ENCODE results near the gene DRC7.

The DRC7 gene

GRCh38 chr16:57680842-57681375, 13.7 kb upstream of the DRC7 start:
- Histone ChIP-seq H3K9me3 (ENCODE audit: control insufficient read depth in 1 of 2, low read length in 2 of 2) (no peaks in the 10 kb centered on the region), H3K27ac (ENCODE audit: low read length) (no peak overlapping the region), H3K27me3 (ENCODE audit: low read depth, low read length) (no peaks in the 10 kb centered on the region), H3K4me3 (ENCODE audit: low read depth in 1 of 2, low read length in 2 of 2) (no peak overlapping the region), H3K36me3 (ENCODE audit: control insufficient read depth in 1 of 2, insufficient read depth in 2 of 2, low read length in 2 of 2) (no peaks in the 10 kb centered on the region), H3K4me1 (ENCODE audit: control insufficient read depth in 1 of 2, insufficient read depth in 2 of 2, low read length in 2 of 2) (no peaks in the 10 kb centered on the region)

- no peak overlapping the region for H3K27ac ChIP-seq (ENCODE audit: low read length)
- H3K27me3 ChIP-seq (ENCODE audit: low read depth, low read length) = no peaks in the 10 kb centered on the region
- no peaks in the 10 kb centered on the region for H3K9me3 ChIP-seq (ENCODE audit: control insufficient read depth in 1 of 2, low read length in 2 of 2)
- no peak overlapping the region for H3K4me3 ChIP-seq (ENCODE audit: low read depth in 1 of 2, low read length in 2 of 2)
- no peaks in the 10 kb centered on the region for H3K4me1 ChIP-seq (ENCODE audit: control insufficient read depth in 1 of 2, insufficient read depth in 2 of 2, low read length in 2 of 2)
- no peaks in the 10 kb centered on the region for H3K36me3 ChIP-seq (ENCODE audit: control insufficient read depth in 1 of 2, insufficient read depth in 2 of 2, low read length in 2 of 2)
These were observed 12.5 kb upstream of the DRC7 start for GRCh38 chr16:57681950-57682728.

- Histone ChIP-seq H3K36me3 (ENCODE audit: control insufficient read depth in 1 of 2, insufficient read depth in 2 of 2, low read length in 2 of 2) (no peaks in the 10 kb centered on the region), H3K27ac (ENCODE audit: low read length) (no peak overlapping the region)
These were observed 11.6 kb upstream of the DRC7 start for GRCh38 chr16:57682809-57683635.

GRCh38 chr16:57683636-57684545, 10.7 kb upstream of the DRC7 start:
- no peak overlapping the region for H3K27ac ChIP-seq (ENCODE audit: low read length)
- no peaks in the 10 kb centered on the region for H3K9me3 ChIP-seq (ENCODE audit: control insufficient read depth in 1 of 2, low read length in 2 of 2)
- H3K4me3 ChIP-seq (ENCODE audit: low read depth in 1 of 2, low read length in 2 of 2) = no peak overlapping the region
- H3K27me3 ChIP-seq (ENCODE audit: low read depth, low read length) = no peaks in the 10 kb centered on the region
- no peaks in the 10 kb centered on the region for H3K4me1 ChIP-seq (ENCODE audit: control insufficient read depth in 1 of 2, insufficient read depth in 2 of 2, low read length in 2 of 2)
- H3K36me3 ChIP-seq (ENCODE audit: control insufficient read depth in 1 of 2, insufficient read depth in 2 of 2, low read length in 2 of 2) = no peaks in the 10 kb centered on the region

More at GRCh38 chr16:57682809-57683635, 11.6 kb upstream of the DRC7 start:
- Histone ChIP-seq H3K4me3 (ENCODE audit: low read depth in 1 of 2, low read length in 2 of 2) (no peak overlapping the region), H3K9me3 (ENCODE audit: control insufficient read depth in 1 of 2, low read length in 2 of 2) (no peaks in the 10 kb centered on the region), H3K27me3 (ENCODE audit: low read depth, low read length) (no peaks in the 10 kb centered on the region), H3K4me1 (ENCODE audit: control insufficient read depth in 1 of 2, insufficient read depth in 2 of 2, low read length in 2 of 2) (no peaks in the 10 kb centered on the region)

DNA sequence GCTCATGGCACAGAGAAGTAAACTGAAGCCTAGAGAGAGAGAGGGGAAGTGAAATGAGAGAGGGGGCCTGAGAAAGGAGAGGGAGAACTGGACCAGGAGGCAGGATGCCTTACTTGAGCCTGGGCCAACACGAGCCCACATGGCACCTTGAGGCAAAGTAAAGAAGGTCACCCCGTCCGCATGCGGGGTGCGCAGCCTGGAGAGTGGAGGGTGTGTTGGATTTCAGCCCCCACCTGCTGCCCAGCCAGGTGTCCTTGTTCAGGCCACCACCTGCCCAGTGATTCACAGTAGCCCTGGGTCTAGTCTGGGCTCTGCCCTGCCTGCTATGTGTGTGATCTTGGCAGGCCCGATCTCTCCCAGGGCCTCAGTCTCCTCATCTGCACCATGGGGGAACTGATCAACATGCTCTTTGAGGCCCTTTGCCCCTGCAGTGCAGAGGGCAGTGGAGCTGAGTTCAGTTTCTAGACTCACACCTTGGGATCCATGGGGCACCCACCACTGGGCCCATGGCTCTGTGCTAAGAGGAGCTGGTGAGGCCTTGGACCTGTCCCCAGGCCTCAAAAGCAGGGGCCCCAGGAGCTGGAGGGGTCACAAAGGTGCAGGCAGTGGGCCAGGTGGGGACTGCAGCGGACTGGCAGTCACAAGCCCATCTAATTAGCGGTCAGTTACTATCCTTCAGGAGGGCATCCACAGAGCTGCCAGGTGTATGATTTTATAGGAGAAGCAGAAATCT, 9.8 kb upstream of the DRC7 start:
- no peaks in the 10 kb centered on the region for H3K27me3 ChIP-seq (ENCODE audit: low read depth, low read length)

DNA sequence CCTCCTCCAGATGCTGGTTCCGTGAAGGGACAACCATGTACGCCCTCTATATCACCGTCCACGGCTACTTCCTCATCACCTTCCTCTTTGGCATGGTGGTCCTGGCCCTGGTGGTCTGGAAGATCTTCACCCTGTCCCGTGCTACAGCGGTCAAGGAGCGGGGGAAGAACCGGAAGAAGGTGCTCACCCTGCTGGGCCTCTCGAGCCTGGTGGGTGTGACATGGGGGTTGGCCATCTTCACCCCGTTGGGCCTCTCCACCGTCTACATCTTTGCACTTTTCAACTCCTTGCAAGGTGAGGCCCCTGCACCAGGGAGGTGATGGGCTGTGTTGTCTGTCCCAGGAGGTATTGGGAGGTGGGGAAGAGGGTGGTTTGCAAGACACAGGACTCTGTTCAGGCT, 9.0 kb upstream of the DRC7 start:
- Histone ChIP-seq H3K4me3 (ENCODE audit: low read depth in 1 of 2, low read length in 2 of 2) (no peak overlapping the region), H3K27ac (ENCODE audit: low read length) (no peak overlapping the region), H3K4me1 (ENCODE audit: control insufficient read depth in 1 of 2, insufficient read depth in 2 of 2, low read length in 2 of 2) (no peaks in the 10 kb centered on the region), H3K27me3 (ENCODE audit: low read depth, low read length) (no peaks in the 10 kb centered on the region), H3K9me3 (ENCODE audit: control insufficient read depth in 1 of 2, low read length in 2 of 2) (no peaks in the 10 kb centered on the region), H3K36me3 (ENCODE audit: control insufficient read depth in 1 of 2, insufficient read depth in 2 of 2, low read length in 2 of 2) (no peaks in the 10 kb centered on the region)

More for the DNA sequence above, 9.8 kb upstream of the DRC7 start:
- no peak overlapping the region for H3K4me3 ChIP-seq (ENCODE audit: low read depth in 1 of 2, low read length in 2 of 2)
- no peaks in the 10 kb centered on the region for H3K9me3 ChIP-seq (ENCODE audit: control insufficient read depth in 1 of 2, low read length in 2 of 2)
- no peaks in the 10 kb centered on the region for H3K4me1 ChIP-seq (ENCODE audit: control insufficient read depth in 1 of 2, insufficient read depth in 2 of 2, low read length in 2 of 2)
- H3K27ac ChIP-seq (ENCODE audit: low read length) = no peak overlapping the region
- H3K36me3 ChIP-seq (ENCODE audit: control insufficient read depth in 1 of 2, insufficient read depth in 2 of 2, low read length in 2 of 2) = no peaks in the 10 kb centered on the region

GRCh38 chr16:57686577-57686976, 8.0 kb upstream of the DRC7 start:
- H3K27ac ChIP-seq (ENCODE audit: low read length) = no peak overlapping the region
- peaks cover 0 to 5% of the 10 kb centered on the region in 2 donors for H3K4me1 ChIP-seq (ENCODE audit: control insufficient read depth in 1 of 2, insufficient read depth in 2 of 2, low read length in 2 of 2)
- no peaks in the 10 kb centered on the region for H3K36me3 ChIP-seq (ENCODE audit: control insufficient read depth in 1 of 2, insufficient read depth in 2 of 2, low read length in 2 of 2)
- no peaks in the 10 kb centered on the region for H3K9me3 ChIP-seq (ENCODE audit: control insufficient read depth in 1 of 2, low read length in 2 of 2)
- H3K4me3 ChIP-seq (ENCODE audit: low read depth in 1 of 2, low read length in 2 of 2) = no peak overlapping the region
- H3K27me3 ChIP-seq (ENCODE audit: low read depth, low read length) = no peaks in the 10 kb centered on the region

- Histone ChIP-seq H3K9me3 (ENCODE audit: control insufficient read depth in 1 of 2, low read length in 2 of 2) (no peaks in the 10 kb centered on the region), H3K27ac (ENCODE audit: low read length) (no peak overlapping the region), H3K27me3 (ENCODE audit: low read depth, low read length) (no peaks in the 10 kb centered on the region), H3K4me1 (ENCODE audit: control insufficient read depth in 1 of 2, insufficient read depth in 2 of 2, low read length in 2 of 2) (peaks cover 0 to 5% of the 10 kb centered on the region in 2 donors), H3K36me3 (ENCODE audit: control insufficient read depth in 1 of 2, insufficient read depth in 2 of 2, low read length in 2 of 2) (no peaks in the 10 kb centered on the region), H3K4me3 (ENCODE audit: low read depth in 1 of 2, low read length in 2 of 2) (no peak overlapping the region)
These were observed 7.2 kb upstream of the DRC7 start for GRCh38 chr16:57687363-57687929.

GRCh38 chr16:57688487-57688986, 6.1 kb upstream of the DRC7 start:
- Histone ChIP-seq H3K4me3 (ENCODE audit: low read depth in 1 of 2, low read length in 2 of 2) (no peak overlapping the region), H3K36me3 (ENCODE audit: control insufficient read depth in 1 of 2, insufficient read depth in 2 of 2, low read length in 2 of 2) (no peaks in the 10 kb centered on the region), H3K4me1 (ENCODE audit: control insufficient read depth in 1 of 2, insufficient read depth in 2 of 2, low read length in 2 of 2) (peaks cover 0 to 5% of the 10 kb centered on the region in 2 donors), H3K27ac (ENCODE audit: low read length) (no peak overlapping the region), H3K9me3 (ENCODE audit: control insufficient read depth in 1 of 2, low read length in 2 of 2) (no peaks in the 10 kb centered on the region), H3K27me3 (ENCODE audit: low read depth, low read length) (no peaks in the 10 kb centered on the region)
